ENCODE results near the gene PGC.
A peak's percentile ranks its signal among the peaks of the same experiment; 100 is the strongest.

PGC gene

DNA sequence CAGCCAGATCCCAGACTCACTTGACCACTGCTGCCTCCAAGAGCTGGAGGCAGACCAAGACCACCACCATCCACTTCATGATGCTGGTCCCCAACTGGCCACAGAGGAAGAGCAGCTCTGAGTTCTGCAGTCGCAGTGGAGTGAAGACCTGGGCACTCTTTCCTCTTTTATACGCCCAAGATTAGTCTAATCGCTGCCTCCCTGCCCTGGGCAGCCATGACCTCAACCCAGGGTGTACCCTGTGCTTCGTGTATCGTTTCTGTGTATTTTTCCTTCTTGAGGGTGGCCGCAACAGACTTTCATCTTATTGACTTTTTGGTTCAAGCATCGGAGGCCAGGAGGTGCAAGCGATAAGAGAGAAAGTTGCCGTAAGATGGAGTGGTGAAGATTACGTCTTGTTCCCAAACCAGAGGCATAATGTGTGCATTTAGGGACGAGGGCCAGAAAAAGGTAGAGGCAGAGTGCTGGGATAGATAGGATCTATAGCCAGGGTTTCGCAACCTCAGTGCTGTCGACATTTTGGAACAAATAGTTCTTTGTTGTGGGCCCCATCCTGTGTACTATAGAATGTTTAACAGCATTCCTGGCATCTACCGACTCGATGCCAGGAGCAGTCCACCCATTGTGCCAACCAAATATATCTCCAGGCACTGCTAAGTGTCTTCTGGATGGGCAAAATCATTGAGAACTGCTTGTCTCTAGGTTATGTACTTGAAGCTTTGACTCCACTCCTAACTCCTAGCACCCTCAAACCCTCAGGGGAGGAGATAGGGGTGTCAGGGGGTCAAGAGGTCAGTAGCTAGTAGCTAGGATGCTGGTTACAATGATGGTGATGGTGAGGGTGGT is at the start of gene PGC:
Gene PGC (minus strand): TSS at position 142 of the 846 bp plus-strand sequence. CDS start 63 bp downstream, at position 79.
- no peaks in the 10 kb centered on the region for H3K36me3 Mint-ChIP-seq (ENCODE audit: low read depth)
- H3K9me3 Mint-ChIP-seq: no peaks in the 10 kb centered on the region
- no peak for DNase-seq (ENCODE audit: low spot score)
- H3K4me3 Mint-ChIP-seq: no peak within 1 kb of the TSS
- H3K4me1 Mint-ChIP-seq (ENCODE audit: low read depth): no peaks in the 10 kb centered on the region
- H3K27me3 Mint-ChIP-seq (ENCODE audit: low read depth): peaks cover 10% of the 10 kb centered on the region
- no peak within 1 kb of the TSS for H3K27ac Mint-ChIP-seq

- Mint-ChIP-seq H3K36me3 (ENCODE audit: low read depth) (peaks cover 7% of the 10 kb centered on the region), H3K27ac (no peak overlapping the region), H3K27me3 (ENCODE audit: low read depth) (no peaks in the 10 kb centered on the region), H3K9me3 (no peaks in the 10 kb centered on the region), H3K4me3 (no peak overlapping the region), H3K4me1 (ENCODE audit: low read depth) (no peaks in the 10 kb centered on the region)
- no peak for DNase-seq (ENCODE audit: low spot score)
Observed at GRCh38 chr6:41796474-41796873, 49.3 kb upstream of the PGC start.

GRCh38 chr6:41791984-41792383 is 44.8 kb upstream of the PGC start:
- H3K36me3 Mint-ChIP-seq (ENCODE audit: low read depth): peaks cover 26% of the 10 kb centered on the region

DNA sequence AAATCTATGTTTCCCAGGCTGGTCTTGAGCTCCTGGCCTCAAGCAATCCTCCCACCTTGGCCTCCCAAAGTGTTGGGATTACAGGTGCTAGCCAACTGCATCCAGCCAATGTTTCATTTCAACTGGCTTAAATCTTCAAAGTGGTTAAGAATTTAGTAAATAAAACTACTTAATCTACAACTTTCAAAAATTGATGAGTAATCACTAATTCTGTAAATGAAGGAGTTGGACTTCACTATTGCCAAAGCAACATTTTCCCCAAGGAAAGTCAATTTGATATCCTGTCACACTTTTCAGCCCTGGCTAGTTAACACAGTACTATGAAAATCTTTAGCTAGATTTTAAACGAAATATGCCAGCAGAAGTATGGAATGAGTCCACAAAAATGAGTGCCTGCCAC is 44.1 kb upstream of the PGC start:
- no peaks in the 10 kb centered on the region for H3K27me3 Mint-ChIP-seq (ENCODE audit: low read depth)
- peaks cover 26% of the 10 kb centered on the region for H3K36me3 Mint-ChIP-seq (ENCODE audit: low read depth)
- H3K9me3 Mint-ChIP-seq: no peaks in the 10 kb centered on the region
- no peak overlapping the region for H3K4me3 Mint-ChIP-seq
- no peak overlapping the region for H3K27ac Mint-ChIP-seq
- peaks cover 4% of the 10 kb centered on the region for H3K4me1 Mint-ChIP-seq (ENCODE audit: low read depth)
- no peak for DNase-seq (ENCODE audit: low spot score)

More at GRCh38 chr6:41791984-41792383, 44.8 kb upstream of the PGC start:
- DNase-seq (ENCODE audit: low spot score): no peak
- Mint-ChIP-seq H3K27me3 (ENCODE audit: low read depth) (no peaks in the 10 kb centered on the region), H3K27ac (no peak overlapping the region), H3K9me3 (no peaks in the 10 kb centered on the region), H3K4me3 (no peak overlapping the region), H3K4me1 (ENCODE audit: low read depth) (peaks cover 4% of the 10 kb centered on the region)

- no peak for DNase-seq (ENCODE audit: low spot score)
- H3K4me1 Mint-ChIP-seq (ENCODE audit: low read depth): peaks cover 9% of the 10 kb centered on the region
- no peak overlapping the region for H3K4me3 Mint-ChIP-seq
- no peaks in the 10 kb centered on the region for H3K9me3 Mint-ChIP-seq
- no peak overlapping the region for H3K27ac Mint-ChIP-seq
- no peaks in the 10 kb centered on the region for H3K27me3 Mint-ChIP-seq (ENCODE audit: low read depth)
- H3K36me3 Mint-ChIP-seq (ENCODE audit: low read depth): peaks cover 26% of the 10 kb centered on the region
Observed at GRCh38 chr6:41790045-41790444, 42.8 kb upstream of the PGC start.

DNA sequence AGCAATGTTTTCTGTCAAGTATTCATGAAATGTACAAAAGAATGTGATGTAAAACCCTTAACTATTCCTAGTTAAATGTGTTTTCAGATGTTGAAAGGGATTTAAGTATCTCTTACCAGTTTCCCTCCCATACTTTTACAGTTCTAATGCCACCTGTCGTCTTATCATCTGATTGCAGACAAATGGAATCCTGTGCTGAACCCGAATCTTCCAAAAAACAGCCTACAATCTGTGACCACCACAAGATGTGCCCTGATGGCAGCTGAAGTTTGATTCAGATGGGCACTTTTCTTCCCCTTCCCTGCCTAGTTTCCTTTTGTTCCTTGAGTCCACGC is 42.2 kb upstream of the PGC start:
- Mint-ChIP-seq H3K36me3 (ENCODE audit: low read depth) (peaks cover 26% of the 10 kb centered on the region), H3K9me3 (no peaks in the 10 kb centered on the region), H3K4me3 (peak overlapping the region; percentile 88), H3K4me1 (ENCODE audit: low read depth) (peaks cover 12% of the 10 kb centered on the region), H3K27me3 (ENCODE audit: low read depth) (no peaks in the 10 kb centered on the region), H3K27ac (peak overlapping the region; percentile 74)
- no peak for DNase-seq (ENCODE audit: low spot score)

- Mint-ChIP-seq H3K4me3 (peak within 1 kb of the TSS; percentile 88), H3K27ac (peak within 1 kb of the TSS; percentile 98), H3K36me3 (ENCODE audit: low read depth) (peaks cover 24% of the 10 kb centered on the region), H3K9me3 (no peaks in the 10 kb centered on the region), H3K4me1 (ENCODE audit: low read depth) (peaks cover 13% of the 10 kb centered on the region), H3K27me3 (ENCODE audit: low read depth) (no peaks in the 10 kb centered on the region)
- DNase-seq (ENCODE audit: low spot score): peak; percentile 96
Observed at GRCh38 chr6:41787219-41787917, 40.2 kb upstream of the PGC start, which contains the start of gene TOMM6. TOMM6 (plus strand) TSS chr6:41787694; CDS start chr6:41787698, 4 bp downstream.

GRCh38 chr6:41786451-41787218 is 39.4 kb upstream of the PGC start:
- peak; percentile 88 for DNase-seq (ENCODE audit: low spot score)
- peaks cover 13% of the 10 kb centered on the region for H3K4me1 Mint-ChIP-seq (ENCODE audit: low read depth)
- no peaks in the 10 kb centered on the region for H3K27me3 Mint-ChIP-seq (ENCODE audit: low read depth)
- no peaks in the 10 kb centered on the region for H3K9me3 Mint-ChIP-seq
- peak overlapping the region; percentile 88 for H3K4me3 Mint-ChIP-seq
- H3K36me3 Mint-ChIP-seq (ENCODE audit: low read depth): peaks cover 23% of the 10 kb centered on the region
- H3K27ac Mint-ChIP-seq: peak overlapping the region; percentile 98

GRCh38 chr6:41785689-41786450 is 38.7 kb upstream of the PGC start:
- peak overlapping the region; percentile 88 for H3K4me3 Mint-ChIP-seq
- peak overlapping the region; percentile 62 for H3K27ac Mint-ChIP-seq
- H3K4me1 Mint-ChIP-seq (ENCODE audit: low read depth): peaks cover 16% of the 10 kb centered on the region
- DNase-seq (ENCODE audit: low spot score): no peak
- H3K9me3 Mint-ChIP-seq: no peaks in the 10 kb centered on the region
- peaks cover 5% of the 10 kb centered on the region for H3K27me3 Mint-ChIP-seq (ENCODE audit: low read depth)
- peaks cover 20% of the 10 kb centered on the region for H3K36me3 Mint-ChIP-seq (ENCODE audit: low read depth)

DNA sequence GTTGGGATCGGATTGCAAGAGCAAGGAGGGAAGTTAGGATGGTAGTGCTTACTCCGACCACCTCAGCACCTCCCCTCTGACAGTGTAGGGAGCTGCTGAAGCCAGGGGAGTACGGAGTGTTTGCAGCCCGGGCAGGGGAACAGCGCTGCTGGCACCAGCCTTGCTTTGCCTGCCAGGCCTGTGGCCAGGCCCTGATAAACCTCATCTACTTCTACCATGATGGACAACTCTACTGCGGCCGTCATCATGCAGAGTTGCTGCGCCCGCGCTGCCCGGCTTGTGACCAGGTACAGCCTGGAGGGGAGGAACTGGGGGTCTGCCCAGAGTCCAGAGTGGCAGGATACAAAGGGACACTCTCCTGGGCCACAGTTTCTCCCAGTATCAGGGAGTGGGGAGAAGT is 38.1 kb upstream of the PGC start:
- no peak overlapping the region for H3K27ac Mint-ChIP-seq
- H3K4me3 Mint-ChIP-seq: peak overlapping the region; percentile 53
- H3K4me1 Mint-ChIP-seq (ENCODE audit: low read depth): peaks cover 16% of the 10 kb centered on the region
- peaks cover 7% of the 10 kb centered on the region for H3K27me3 Mint-ChIP-seq (ENCODE audit: low read depth)
- DNase-seq (ENCODE audit: low spot score): no peak
- no peaks in the 10 kb centered on the region for H3K9me3 Mint-ChIP-seq
- H3K36me3 Mint-ChIP-seq (ENCODE audit: low read depth): peaks cover 17% of the 10 kb centered on the region

DNA sequence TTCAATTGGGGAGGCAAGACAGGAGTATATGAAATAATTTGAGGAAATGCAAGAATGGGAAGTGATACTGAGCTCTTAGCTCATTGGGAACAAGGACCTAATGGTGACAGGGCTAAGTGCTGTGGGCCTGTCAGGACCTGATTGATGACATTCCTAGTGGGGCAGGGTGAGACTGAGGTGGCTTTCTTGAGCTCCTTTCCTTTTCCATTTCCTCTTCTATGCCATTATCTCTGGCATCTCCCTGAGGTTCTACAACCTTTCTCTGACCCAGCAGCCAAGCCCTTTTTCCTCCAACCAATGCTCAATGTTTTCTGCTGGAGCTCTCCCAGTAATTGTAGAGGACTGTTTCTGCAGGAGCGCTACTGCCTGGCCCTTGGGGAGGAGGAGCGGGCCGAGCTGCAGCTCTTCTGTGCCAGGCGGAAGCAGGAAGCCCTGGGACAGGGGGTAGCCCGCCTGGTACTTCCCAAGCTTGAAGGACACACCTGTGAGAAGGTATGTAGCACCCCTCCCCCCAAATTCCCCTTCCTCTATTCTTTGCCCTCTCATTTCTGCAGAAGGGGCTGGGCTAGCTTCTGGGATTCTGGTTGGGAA is 37.5 kb upstream of the PGC start:
- no peaks in the 10 kb centered on the region for H3K9me3 Mint-ChIP-seq
- DNase-seq (ENCODE audit: low spot score): no peak
- no peak overlapping the region for H3K27ac Mint-ChIP-seq
- H3K27me3 Mint-ChIP-seq (ENCODE audit: low read depth): peaks cover 7% of the 10 kb centered on the region
- peaks cover 16% of the 10 kb centered on the region for H3K4me1 Mint-ChIP-seq (ENCODE audit: low read depth)
- H3K4me3 Mint-ChIP-seq: peak overlapping the region; percentile 53
- peaks cover 11% of the 10 kb centered on the region for H3K36me3 Mint-ChIP-seq (ENCODE audit: low read depth)

GRCh38 chr6:41783106-41783780 is 36.0 kb upstream of the PGC start:
- Mint-ChIP-seq H3K9me3 (no peaks in the 10 kb centered on the region), H3K4me3 (no peak overlapping the region), H3K4me1 (ENCODE audit: low read depth) (peaks cover 17% of the 10 kb centered on the region), H3K27ac (no peak overlapping the region), H3K27me3 (ENCODE audit: low read depth) (peaks cover 7% of the 10 kb centered on the region), H3K36me3 (ENCODE audit: low read depth) (peaks cover 2% of the 10 kb centered on the region)
- no peak for DNase-seq (ENCODE audit: low spot score)

DNA sequence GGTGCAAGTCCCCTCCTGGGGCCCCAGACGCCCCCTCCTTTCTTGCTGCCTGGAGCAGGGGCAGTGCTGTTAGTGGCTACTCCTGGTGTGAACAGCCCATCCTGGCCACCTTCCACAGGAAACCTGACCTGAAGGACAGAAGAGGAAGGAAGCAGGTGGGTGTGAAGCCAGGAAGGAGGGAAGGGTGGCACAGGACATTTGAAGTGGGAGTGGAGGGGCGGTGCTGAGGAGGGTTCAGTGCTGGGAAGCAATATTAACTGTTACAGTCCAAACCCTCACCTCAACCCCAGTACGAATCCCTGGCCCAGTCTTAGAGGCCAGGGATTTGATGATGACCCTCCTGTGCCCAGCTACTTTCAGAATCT is 34.2 kb upstream of the PGC start:
- Mint-ChIP-seq H3K27ac (no peak overlapping the region), H3K4me3 (peak overlapping the region; percentile 50), H3K36me3 (ENCODE audit: low read depth) (no peaks in the 10 kb centered on the region), H3K4me1 (ENCODE audit: low read depth) (peaks cover 17% of the 10 kb centered on the region), H3K27me3 (ENCODE audit: low read depth) (peaks cover 7% of the 10 kb centered on the region), H3K9me3 (no peaks in the 10 kb centered on the region)
- no peak for DNase-seq (ENCODE audit: low spot score)
